Measurements from ENCODE around the gene HTR5A.

HTR5A gene

GRCh38 chr7:155058896-155059295, 11.2 kb upstream of the HTR5A start:
- no peaks in the 10 kb centered on the region for H4K20me1 ChIP-seq (ENCODE audit: control insufficient read depth, insufficient read depth, low read depth, low read length)
- no peak overlapping the region for H3K4me2 ChIP-seq (ENCODE audit: low read length)
- H3F3A ChIP-seq (ENCODE audit: control insufficient read depth, insufficient read depth) = no peaks in the 10 kb centered on the region
- H3K27ac ChIP-seq (ENCODE audit: low read depth, low read length) = no peak overlapping the region
- no peaks in the 10 kb centered on the region for H3K36me3 ChIP-seq (ENCODE audit: control insufficient read depth, low read length)
- no peaks in the 10 kb centered on the region for H3K9me3 ChIP-seq (ENCODE audit: control insufficient read depth, insufficient read depth, low read length)
- H3K79me2 ChIP-seq (ENCODE audit: control insufficient read depth, low read length) = no peaks in the 10 kb centered on the region
- no peaks in the 10 kb centered on the region for H3K27me3 ChIP-seq (ENCODE audit: control insufficient read depth, low read length)
- H3K4me3 ChIP-seq (ENCODE audit: low read length) = no peak overlapping the region
- no peaks in the 10 kb centered on the region for H3K4me1 ChIP-seq (ENCODE audit: control insufficient read depth, low read length)
- H3K9me2 ChIP-seq (replicated peaks; ENCODE audit: control insufficient read depth, low read length) = no peaks in the 10 kb centered on the region
- no peak for TF ChIP-seq EZH2phosphoT487 (IDR thresholded peaks at IDR 0.05; ENCODE audit: borderline replicate concordance, low read length)
- TF ChIP-seq CTCF (IDR thresholded peaks at IDR 0.05; ENCODE audit: low read depth, low read length, poor library complexity, severe bottlenecking) = no peak

GRCh38 chr7:155059703-155060102, 10.4 kb upstream of the HTR5A start:
- no peaks in the 10 kb centered on the region for H4K20me1 ChIP-seq (ENCODE audit: control insufficient read depth, insufficient read depth, low read depth, low read length)
- no peaks in the 10 kb centered on the region for H3K9me2 ChIP-seq (replicated peaks; ENCODE audit: control insufficient read depth, low read length)
- no peak overlapping the region for H3K27ac ChIP-seq (ENCODE audit: low read depth, low read length)
- H3F3A ChIP-seq (ENCODE audit: control insufficient read depth, insufficient read depth) = no peaks in the 10 kb centered on the region
- H3K4me2 ChIP-seq (ENCODE audit: low read length) = no peak overlapping the region
- no peaks in the 10 kb centered on the region for H3K79me2 ChIP-seq (ENCODE audit: control insufficient read depth, low read length)
- TF ChIP-seq CTCF (IDR thresholded peaks at IDR 0.05; ENCODE audit: low read depth, low read length, poor library complexity, severe bottlenecking) (no peak), EZH2phosphoT487 (IDR thresholded peaks at IDR 0.05; ENCODE audit: borderline replicate concordance, low read length) (no peak)
- no peaks in the 10 kb centered on the region for H3K4me1 ChIP-seq (ENCODE audit: control insufficient read depth, low read length)
- H3K36me3 ChIP-seq (ENCODE audit: control insufficient read depth, low read length) = no peaks in the 10 kb centered on the region
- H3K4me3 ChIP-seq (ENCODE audit: low read length) = no peak overlapping the region
- H3K27me3 ChIP-seq (ENCODE audit: control insufficient read depth, low read length) = no peaks in the 10 kb centered on the region
- H3K9me3 ChIP-seq (ENCODE audit: control insufficient read depth, insufficient read depth, low read length) = no peaks in the 10 kb centered on the region

GRCh38 chr7:155062411-155062810, 7.7 kb upstream of the HTR5A start:
- Histone ChIP-seq H3K79me2 (ENCODE audit: control insufficient read depth, low read length) (no peaks in the 10 kb centered on the region), H3K9me3 (ENCODE audit: control insufficient read depth, insufficient read depth, low read length) (no peaks in the 10 kb centered on the region), H3F3A (ENCODE audit: control insufficient read depth, insufficient read depth) (no peaks in the 10 kb centered on the region), H3K36me3 (ENCODE audit: control insufficient read depth, low read length) (no peaks in the 10 kb centered on the region), H3K4me1 (ENCODE audit: control insufficient read depth, low read length) (no peaks in the 10 kb centered on the region), H3K4me2 (ENCODE audit: low read length) (no peak overlapping the region), H3K9me2 (replicated peaks; ENCODE audit: control insufficient read depth, low read length) (no peaks in the 10 kb centered on the region), H3K27ac (ENCODE audit: low read depth, low read length) (no peak overlapping the region), H3K27me3 (ENCODE audit: control insufficient read depth, low read length) (no peaks in the 10 kb centered on the region), H4K20me1 (ENCODE audit: control insufficient read depth, insufficient read depth, low read depth, low read length) (no peaks in the 10 kb centered on the region), H3K4me3 (ENCODE audit: low read length) (no peak overlapping the region)
- no peak for TF ChIP-seq EZH2phosphoT487 (IDR thresholded peaks at IDR 0.05; ENCODE audit: borderline replicate concordance, low read length)
- no peak for TF ChIP-seq CTCF (IDR thresholded peaks at IDR 0.05; ENCODE audit: low read depth, low read length, poor library complexity, severe bottlenecking)

DNA sequence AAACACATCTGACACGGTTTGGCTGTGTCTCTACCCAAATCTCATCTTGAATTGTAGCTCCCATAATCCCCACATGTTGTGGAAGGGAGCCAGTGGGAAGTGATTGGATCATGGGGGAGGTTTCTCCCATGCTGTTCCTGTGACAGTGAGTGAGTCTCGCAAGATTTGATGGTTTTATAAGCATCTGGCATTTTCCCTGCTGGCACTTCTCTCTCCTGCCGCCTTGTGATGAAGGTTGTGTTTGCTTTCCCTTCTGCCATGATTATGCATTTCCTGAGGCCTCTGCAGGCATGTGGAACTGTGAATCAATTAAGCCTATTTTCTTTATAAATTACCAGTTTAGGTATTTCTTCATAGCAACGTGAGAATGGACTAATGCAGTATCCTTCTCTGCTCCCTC, 5.9 kb upstream of the HTR5A start:
- Histone ChIP-seq H3K36me3 (ENCODE audit: control insufficient read depth, low read length) (no peaks in the 10 kb centered on the region), H3K9me3 (ENCODE audit: control insufficient read depth, insufficient read depth, low read length) (no peaks in the 10 kb centered on the region), H3F3A (ENCODE audit: control insufficient read depth, insufficient read depth) (no peaks in the 10 kb centered on the region), H3K27me3 (ENCODE audit: control insufficient read depth, low read length) (no peaks in the 10 kb centered on the region), H3K4me3 (ENCODE audit: low read length) (no peak overlapping the region), H3K9me2 (replicated peaks; ENCODE audit: control insufficient read depth, low read length) (no peaks in the 10 kb centered on the region), H3K79me2 (ENCODE audit: control insufficient read depth, low read length) (no peaks in the 10 kb centered on the region), H3K4me1 (ENCODE audit: control insufficient read depth, low read length) (no peaks in the 10 kb centered on the region), H4K20me1 (ENCODE audit: control insufficient read depth, insufficient read depth, low read depth, low read length) (no peaks in the 10 kb centered on the region), H3K4me2 (ENCODE audit: low read length) (no peak overlapping the region), H3K27ac (ENCODE audit: low read depth, low read length) (no peak overlapping the region)
- no peak for TF ChIP-seq EZH2phosphoT487 (IDR thresholded peaks at IDR 0.05; ENCODE audit: borderline replicate concordance, low read length)
- no peak for TF ChIP-seq CTCF (IDR thresholded peaks at IDR 0.05; ENCODE audit: low read depth, low read length, poor library complexity, severe bottlenecking)

Data from DOHH2 (cell line).